ENCODE results near the gene YBEY.

The YBEY gene

DNA sequence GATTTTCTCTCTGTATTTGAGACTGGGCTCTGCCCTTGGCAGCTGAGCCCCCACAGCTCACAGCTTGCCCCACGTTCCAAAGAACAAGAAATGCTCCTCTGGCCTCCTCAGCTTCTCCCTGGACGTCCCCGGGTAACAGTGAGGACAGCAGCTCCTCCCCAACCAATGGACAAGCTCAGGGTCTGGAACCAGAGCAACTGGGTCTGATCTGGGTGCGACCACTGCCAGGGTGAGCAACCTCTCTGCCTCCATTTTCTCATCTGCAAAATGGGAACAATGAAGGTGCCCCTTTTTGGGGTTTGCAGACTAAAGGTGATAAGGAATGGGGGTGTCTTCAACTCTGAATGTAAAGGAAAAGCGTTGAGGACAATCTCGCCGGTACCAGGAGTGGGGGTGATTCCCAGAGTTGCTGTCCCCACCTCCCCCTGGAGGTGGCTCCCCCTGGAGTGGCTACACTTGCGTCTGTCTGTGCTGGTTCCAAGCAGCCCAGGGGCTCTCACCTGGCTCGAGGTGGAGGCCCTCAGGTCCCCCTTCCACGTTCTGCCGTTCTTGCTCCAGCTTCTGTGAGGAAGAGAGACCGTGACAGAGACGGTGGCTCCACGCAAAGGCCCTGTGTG lies 30.7 kb downstream of the YBEY start:
- H3K4me1 ChIP-seq (ENCODE audit: control insufficient read depth, insufficient read depth, low read length): no peaks in the 10 kb centered on the region
- H3K36me3 ChIP-seq (ENCODE audit: control insufficient read depth, insufficient read depth, low read length): no peaks in the 10 kb centered on the region
- no peak overlapping the region for H3K4me3 ChIP-seq (ENCODE audit: low read length)
- no peaks in the 10 kb centered on the region for H3K27me3 ChIP-seq (ENCODE audit: control insufficient read depth, insufficient read depth, low read length)
- H3K9ac ChIP-seq (ENCODE audit: low read length): no peak overlapping the region
- no peak overlapping the region for H3K27ac ChIP-seq (ENCODE audit: low read depth, low read length)

- Histone ChIP-seq H3K9ac (ENCODE audit: low read length) (no peak overlapping the region), H3K4me3 (ENCODE audit: low read length) (no peak overlapping the region), H3K27ac (ENCODE audit: low read depth, low read length) (no peak overlapping the region), H3K4me1 (ENCODE audit: control insufficient read depth, insufficient read depth, low read length) (peaks cover 6% of the 10 kb centered on the region), H3K36me3 (ENCODE audit: control insufficient read depth, insufficient read depth, low read length) (no peaks in the 10 kb centered on the region), H3K27me3 (ENCODE audit: control insufficient read depth, insufficient read depth, low read length) (no peaks in the 10 kb centered on the region)
Observed at GRCh38 chr21:46317710-46318463, 31.7 kb downstream of the YBEY start.

DNA sequence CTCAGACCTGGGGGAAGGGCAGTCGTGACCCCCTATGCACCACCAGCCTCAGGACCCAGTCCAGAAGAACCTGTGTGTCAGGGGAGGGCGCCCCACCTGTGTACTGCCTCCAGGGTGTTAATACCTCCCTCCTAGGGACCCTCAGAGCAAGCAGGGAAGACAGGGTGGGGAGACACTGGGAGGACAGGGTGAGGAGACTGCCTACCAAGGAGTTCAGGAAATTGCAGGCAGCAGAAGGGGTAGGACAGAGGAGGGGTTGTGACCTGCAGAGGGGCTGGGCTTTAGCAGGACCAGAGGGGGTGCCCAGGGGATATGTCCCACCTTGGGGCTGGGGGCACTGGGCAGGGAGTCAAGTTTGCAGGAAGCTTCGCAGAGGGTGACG lies 32.3 kb downstream of the YBEY start:
- Histone ChIP-seq H3K27me3 (ENCODE audit: control insufficient read depth, insufficient read depth, low read length) (no peaks in the 10 kb centered on the region), H3K4me1 (ENCODE audit: control insufficient read depth, insufficient read depth, low read length) (peaks cover 9% of the 10 kb centered on the region), H3K36me3 (ENCODE audit: control insufficient read depth, insufficient read depth, low read length) (no peaks in the 10 kb centered on the region), H3K27ac (ENCODE audit: low read depth, low read length) (no peak overlapping the region), H3K4me3 (ENCODE audit: low read length) (no peak overlapping the region), H3K9ac (ENCODE audit: low read length) (no peak overlapping the region)

DNA sequence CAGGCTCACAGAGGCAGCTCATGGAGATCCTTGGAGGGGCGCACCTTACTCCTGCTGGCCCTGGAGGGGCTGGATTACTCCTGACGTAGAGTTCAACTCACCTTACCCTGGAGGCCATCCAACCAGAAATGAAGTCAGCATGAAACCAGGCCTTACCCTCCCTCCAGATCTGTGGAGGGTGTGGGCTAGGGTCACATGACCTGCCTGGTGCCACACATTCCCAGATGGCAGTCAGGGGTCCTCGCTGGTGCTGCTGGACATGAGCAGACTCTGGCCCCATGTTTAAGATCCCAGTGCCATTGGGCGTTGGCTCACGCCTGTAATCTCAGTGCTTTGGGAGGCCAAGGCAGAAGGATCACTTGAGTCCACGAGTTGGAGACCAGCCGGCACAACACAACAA lies 33.0 kb downstream of the YBEY start:
- Histone ChIP-seq H3K27ac (ENCODE audit: low read depth, low read length) (no peak overlapping the region), H3K4me3 (ENCODE audit: low read length) (no peak overlapping the region), H3K9ac (ENCODE audit: low read length) (no peak overlapping the region), H3K4me1 (ENCODE audit: control insufficient read depth, insufficient read depth, low read length) (peaks cover 9% of the 10 kb centered on the region), H3K27me3 (ENCODE audit: control insufficient read depth, insufficient read depth, low read length) (no peaks in the 10 kb centered on the region), H3K36me3 (ENCODE audit: control insufficient read depth, insufficient read depth, low read length) (no peaks in the 10 kb centered on the region)

DNA sequence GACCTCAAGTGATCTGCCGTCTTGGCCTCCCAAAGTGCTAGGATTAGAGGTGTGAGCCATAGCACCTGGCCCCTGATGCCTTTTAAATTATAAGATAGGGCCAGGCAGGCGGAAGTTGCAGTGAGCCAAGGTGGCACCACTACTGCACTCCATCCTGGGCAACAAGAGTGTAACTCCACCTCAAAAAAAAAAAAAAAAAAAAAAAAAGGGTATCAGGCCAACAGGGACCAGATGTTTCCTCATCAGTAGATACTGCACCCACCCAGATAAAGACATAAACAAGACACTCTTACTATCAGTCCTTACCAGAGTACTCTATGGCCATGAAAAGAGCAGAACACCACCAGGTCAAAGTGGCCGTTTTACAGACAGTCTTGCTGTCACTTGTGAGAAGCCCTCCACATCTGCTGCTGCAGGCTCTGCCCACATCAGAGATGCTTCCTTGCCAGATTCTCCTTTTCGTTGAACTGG lies 34.2 kb downstream of the YBEY start:
- H3K36me3 ChIP-seq (ENCODE audit: control insufficient read depth, insufficient read depth, low read length): no peaks in the 10 kb centered on the region
- H3K27me3 ChIP-seq (ENCODE audit: control insufficient read depth, insufficient read depth, low read length): no peaks in the 10 kb centered on the region
- H3K4me3 ChIP-seq (ENCODE audit: low read length): no peak overlapping the region
- H3K9ac ChIP-seq (ENCODE audit: low read length): no peak overlapping the region
- H3K27ac ChIP-seq (ENCODE audit: low read depth, low read length): no peak overlapping the region
- H3K4me1 ChIP-seq (ENCODE audit: control insufficient read depth, insufficient read depth, low read length): peaks cover 10% of the 10 kb centered on the region

DNA sequence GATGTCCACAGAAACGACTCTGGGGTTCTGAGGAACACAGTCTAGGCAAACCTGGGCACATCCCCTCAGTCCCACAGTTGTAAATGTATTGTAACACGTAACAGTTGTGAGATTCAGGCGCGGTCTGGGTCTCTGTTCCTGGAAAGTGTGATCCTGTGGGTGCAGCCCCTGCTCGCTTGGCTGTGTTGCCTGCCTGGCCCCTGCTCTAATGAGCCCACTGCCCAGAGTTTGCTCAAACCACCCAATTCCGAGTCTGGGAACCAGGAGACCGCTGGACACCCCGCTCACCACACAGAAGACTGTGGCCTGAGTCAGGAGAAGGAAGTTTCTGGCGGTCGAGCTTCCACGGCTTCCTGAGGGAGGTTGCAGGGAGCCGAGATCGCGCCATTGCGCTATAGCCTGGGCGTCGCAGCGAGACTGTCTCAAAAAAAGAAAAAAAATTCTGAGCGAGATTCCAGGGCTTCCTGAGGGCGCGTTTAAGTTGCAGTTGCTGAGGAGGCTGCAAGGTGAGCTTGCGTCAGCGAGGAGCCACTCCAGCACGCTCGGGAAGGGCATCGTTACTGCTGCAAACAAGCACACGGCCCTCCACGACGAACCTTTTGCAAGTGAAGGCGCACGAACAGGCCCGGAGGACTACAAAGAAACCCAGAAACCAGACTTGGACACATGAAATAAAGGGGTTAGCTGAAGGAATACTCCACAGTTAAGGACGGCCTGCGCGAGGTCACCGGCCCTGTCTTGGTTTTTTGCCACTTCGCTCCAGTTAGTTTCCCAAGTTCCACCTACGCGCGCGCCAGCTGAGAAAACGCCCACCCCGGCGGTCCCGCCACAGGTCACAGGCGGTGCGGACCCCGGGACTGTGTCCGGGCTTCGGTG lies 36.4 kb downstream of the YBEY start:
- peak overlapping the region; percentile 82 for H3K4me3 ChIP-seq (ENCODE audit: low read length)
- peaks cover under 1% of the 10 kb centered on the region for H3K36me3 ChIP-seq (ENCODE audit: control insufficient read depth, insufficient read depth, low read length)
- no peak overlapping the region for H3K27ac ChIP-seq (ENCODE audit: low read depth, low read length)
- H3K9ac ChIP-seq (ENCODE audit: low read length): peak overlapping the region; percentile 27
- peaks cover 14% of the 10 kb centered on the region for H3K4me1 ChIP-seq (ENCODE audit: control insufficient read depth, insufficient read depth, low read length)
- no peaks in the 10 kb centered on the region for H3K27me3 ChIP-seq (ENCODE audit: control insufficient read depth, insufficient read depth, low read length)

- peak overlapping the region; percentile 82 for H3K4me3 ChIP-seq (ENCODE audit: low read length)
- H3K27ac ChIP-seq (ENCODE audit: low read depth, low read length): no peak overlapping the region
- peaks cover 5% of the 10 kb centered on the region for H3K36me3 ChIP-seq (ENCODE audit: control insufficient read depth, insufficient read depth, low read length)
- peaks cover 14% of the 10 kb centered on the region for H3K4me1 ChIP-seq (ENCODE audit: control insufficient read depth, insufficient read depth, low read length)
- no peaks in the 10 kb centered on the region for H3K27me3 ChIP-seq (ENCODE audit: control insufficient read depth, insufficient read depth, low read length)
- peak overlapping the region; percentile 27 for H3K9ac ChIP-seq (ENCODE audit: low read length)
Observed at GRCh38 chr21:46323227-46323709, 37.1 kb downstream of the YBEY start.

GRCh38 chr21:46323710-46324389 lies 37.7 kb downstream of the YBEY start, which contains the start of the genes C21orf58 and PCNT:
Gene C21orf58, minus strand, starts transcription at chr21:46323870. Its CDS starts 1,132 bp downstream, at chr21:46322738.
Gene PCNT, plus strand, starts transcription at chr21:46324156. Its CDS starts 73 bp downstream, at chr21:46324229.
- Histone ChIP-seq H3K4me3 (ENCODE audit: low read length) (peak within 1 kb of the TSS; percentile 86), H3K9ac (ENCODE audit: low read length) (peak within 1 kb of the TSS; percentile 86), H3K4me1 (ENCODE audit: control insufficient read depth, insufficient read depth, low read length) (peaks cover 14% of the 10 kb centered on the region), H3K36me3 (ENCODE audit: control insufficient read depth, insufficient read depth, low read length) (peaks cover 7% of the 10 kb centered on the region), H3K27ac (ENCODE audit: low read depth, low read length) (peak within 1 kb of the TSS; percentile 92), H3K27me3 (ENCODE audit: control insufficient read depth, insufficient read depth, low read length) (no peaks in the 10 kb centered on the region)

- Histone ChIP-seq H3K27me3 (ENCODE audit: control insufficient read depth, insufficient read depth, low read length) (no peaks in the 10 kb centered on the region), H3K4me1 (ENCODE audit: control insufficient read depth, insufficient read depth, low read length) (peaks cover 14% of the 10 kb centered on the region), H3K9ac (ENCODE audit: low read length) (peak overlapping the region; percentile 86), H3K36me3 (ENCODE audit: control insufficient read depth, insufficient read depth, low read length) (peaks cover 9% of the 10 kb centered on the region), H3K27ac (ENCODE audit: low read depth, low read length) (peak overlapping the region; percentile 92), H3K4me3 (ENCODE audit: low read length) (peak overlapping the region; percentile 86)
Observed at GRCh38 chr21:46324390-46325072, 38.4 kb downstream of the YBEY start.

- Histone ChIP-seq H3K27ac (ENCODE audit: low read depth, low read length) (peak overlapping the region; percentile 78), H3K27me3 (ENCODE audit: control insufficient read depth, insufficient read depth, low read length) (no peaks in the 10 kb centered on the region), H3K4me3 (ENCODE audit: low read length) (peak overlapping the region; percentile 56), H3K9ac (ENCODE audit: low read length) (peak overlapping the region; percentile 32), H3K4me1 (ENCODE audit: control insufficient read depth, insufficient read depth, low read length) (peaks cover 14% of the 10 kb centered on the region), H3K36me3 (ENCODE audit: control insufficient read depth, insufficient read depth, low read length) (peaks cover 10% of the 10 kb centered on the region)
Observed at GRCh38 chr21:46325073-46325912, 39.2 kb downstream of the YBEY start.
